A549 (cell line): ENCODE data around the gene VAPA. TPM values are rescaled to one million over a fixed set of nuclear protein-coding genes. Genes with fewer than 3 reads are reported as not detected.
A peak's percentile ranks its signal among the peaks of the same experiment; 100 is the strongest.

ENCODE experiments used
- ATAC-seq, 2 experiments: fragments of 200-7000 bp in 1 of 2; fragments of >200 bp in 1 of 2; cut with Nextera tagmentation in 1 of 2; cut with Tn5 transposase in 1 of 2; 3 replicates each; pipeline versions ENCODE4 v1.8.0 to v1.9.1; 2018 to 2020; ENCODE audit warnings: mild to moderate bottlenecking in 1 of 2, moderate library complexity in 1 of 2
- CTCF ChIA-PET: fragments of 300-600 bp; sonication (Branson Sonifier 250); formaldehyde crosslinking; extraction: SDS; loops from one replicate; lab custom pipeline; 2021; ENCODE audit warnings: antibody characterized with exemption, inconsistent platforms; lab: Yijun Ruan, JAX
- POLR2A ChIA-PET: fragments of 350-600 bp; formaldehyde crosslinking; extraction: SDS; loops from one replicate; lab custom pipeline; 2021; ENCODE audit warnings: antibody characterized with exemption, inconsistent platforms; lab: Yijun Ruan, JAX
- DNase-seq, 2 experiments: peaks; one replicate each; pipeline versions ENCODE4 v3.0.0 to v3.0.0-alpha.2; 2011 to 2016; ENCODE audit warnings: low read depth in 1 of 2, low spot score in 1 of 2
- FAIRE-seq: peaks from 2 replicates; lab custom pipeline; 2011; peaks lifted over from hg19 to GRCh38; lab: Jason Lieb, UNC
- H3K27ac ChIP-seq, 2 experiments: fragments of >200 bp; sonication (Bioruptor Twin); formaldehyde crosslinking; 3 replicates each; pipeline ENCODE4 v1.5.1; 2016 to 2017
- H3K4me1 ChIP-seq: fragments of >200 bp; sonication (Bioruptor Twin); formaldehyde crosslinking; 3 replicates; pipeline ENCODE4 v1.6.1; 2016
- H3K4me2 ChIP-seq: fragments of >200 bp; sonication (Bioruptor Twin); formaldehyde crosslinking; 3 replicates; pipeline ENCODE4 v1.6.1; 2016
- H3K4me3 ChIP-seq: fragments of >200 bp; sonication (Bioruptor Twin); formaldehyde crosslinking; 3 replicates; pipeline ENCODE4 v1.5.1; 2016
- H3K9me3 ChIP-seq: fragments of >200 bp; sonication (Bioruptor Twin); formaldehyde crosslinking; 3 replicates; pipeline ENCODE4 v1.6.1; 2016
- BCL3 ChIP-seq: fragments of >200 bp; sonication (Bioruptor Twin); formaldehyde crosslinking; IDR thresholded peaks from 3 replicates; pipeline ENCODE4 v1.6.1; 2016
- CBX2 ChIP-seq: fragments of 200-600 bp; sonication (generic); IDR thresholded peaks from 2 replicates; pipeline ENCODE4 v1.6.1; 2016; ENCODE audit warnings: low read depth, mild to moderate bottlenecking, borderline replicate concordance
- CBX8 ChIP-seq: fragments of 200-600 bp; sonication (generic); IDR thresholded peaks from 2 replicates; pipeline ENCODE4 v1.6.1; 2016
- CHD4 ChIP-seq: fragments of 200-600 bp; sonication (generic); IDR thresholded peaks from 2 replicates; pipeline ENCODE4 v1.6.1; 2016; ENCODE audit warnings: antibody characterized with exemption, mild to moderate bottlenecking, borderline replicate concordance
- EHMT2 ChIP-seq: fragments of 200-600 bp; sonication (generic); IDR thresholded peaks from 2 replicates; pipeline ENCODE4 v1.6.1; 2016; ENCODE audit warnings: antibody characterized with exemption, low read depth, mild to moderate bottlenecking, moderate library complexity
- FOSL2 ChIP-seq, 2 experiments: fragments of 450-650 bp in 1 of 2; fragments of >200 bp in 1 of 2; sonication (Bioruptor Twin) in 1 of 2; formaldehyde crosslinking; IDR thresholded peaks; 2 replicates each; pipeline versions ENCODE4 v1.5.0 to v1.6.1; 2016 to 2020; ENCODE audit warnings: mild to moderate bottlenecking in 1 of 2, moderate library complexity in 1 of 2
- FOXS1 ChIP-seq: fragments of 250-450 bp; sonication (Bioruptor Pico); IDR thresholded peaks from 2 replicates; pipeline ENCODE4 v1.5.0; 2020; ENCODE audit warnings: mild to moderate bottlenecking, moderate library complexity
- GATA3 ChIP-seq: IDR thresholded peaks from 2 replicates; pipeline ENCODE4 v1.6.1; 2012; ENCODE audit warnings: borderline replicate concordance
- HES2 ChIP-seq: fragments of >200 bp; sonication (Bioruptor Twin); formaldehyde crosslinking; IDR thresholded peaks from 2 replicates; pipeline ENCODE4 v1.6.1; 2016
- HEYL ChIP-seq: fragments of 250-450 bp; sonication (Bioruptor Pico); IDR thresholded peaks from 2 replicates; pipeline ENCODE4 v1.8.0; 2021; ENCODE audit warnings: mild to moderate bottlenecking, moderate library complexity
- HMGXB4 ChIP-seq: fragments of 250-450 bp; sonication (Bioruptor Pico); IDR thresholded peaks from 2 replicates; pipeline ENCODE4 v1.5.0; 2021; ENCODE audit warnings: mild to moderate bottlenecking, moderate library complexity, borderline replicate concordance
- HOXA7 ChIP-seq: fragments of 250-450 bp; sonication (Bioruptor Pico); IDR thresholded peaks from 2 replicates; pipeline ENCODE4 v1.5.0; 2020; ENCODE audit warnings: mild to moderate bottlenecking, moderate library complexity
- HOXB13 ChIP-seq: fragments of 250-450 bp; sonication (Bioruptor Pico); IDR thresholded peaks from 2 replicates; pipeline ENCODE4 v1.5.0; 2020; ENCODE audit warnings: low read depth, mild to moderate bottlenecking, moderate library complexity
- JUNB ChIP-seq: fragments of >200 bp; sonication (Bioruptor Twin); formaldehyde crosslinking; IDR thresholded peaks from 2 replicates; pipeline ENCODE4 v1.6.1; 2016
- KDM1A ChIP-seq: fragments of 200-600 bp; sonication (generic); IDR thresholded peaks from 2 replicates; pipeline ENCODE4 v1.6.1; 2016; ENCODE audit warnings: low read depth, mild to moderate bottlenecking
- MAX ChIP-seq: IDR thresholded peaks from 2 replicates; pipeline ENCODE4 v1.6.1; 2012
- MAZ ChIP-seq: fragments of 150-350 bp; IDR thresholded peaks from 2 replicates; pipeline ENCODE4 v1.6.1; 2014; ENCODE audit warnings: antibody characterized with exemption, low read depth, low read length, borderline replicate concordance
- MYC ChIP-seq: IDR thresholded peaks from 2 replicates; pipeline ENCODE4 v1.6.1; 2012; ENCODE audit warnings: mild to moderate bottlenecking, inconsistent platforms, low read length, improper control_type of control experiment, borderline replicate concordance
- NPAS2 ChIP-seq: fragments of 250-450 bp; sonication (Bioruptor Pico); IDR thresholded peaks from 2 replicates; pipeline ENCODE4 v1.8.0; 2022; ENCODE audit warnings: mild to moderate bottlenecking, moderate library complexity, borderline replicate concordance
- PHF8 ChIP-seq: fragments of 200-600 bp; sonication (generic); IDR thresholded peaks from 2 replicates; pipeline ENCODE4 v1.6.1; 2016; ENCODE audit warnings: low read depth, mild to moderate bottlenecking, antibody characterized with exemption, moderate library complexity, borderline replicate concordance
- POLR2AphosphoS2 ChIP-seq: conservative IDR thresholded peaks from 2 replicates; pipeline ENCODE4 v1.6.1; 2012; ENCODE audit warnings: low read length, improper control_type of control experiment, inconsistent platforms
- RFX5 ChIP-seq: fragments of 450-650 bp; IDR thresholded peaks from 2 replicates; pipeline ENCODE4 v1.7.1; 2014; ENCODE audit warnings: antibody characterized with exemption, mild to moderate bottlenecking, moderate library complexity
- RNF2 ChIP-seq: fragments of 200-600 bp; sonication (generic); IDR thresholded peaks from 2 replicates; pipeline ENCODE4 v1.6.1; 2016; ENCODE audit warnings: low read depth, mild to moderate bottlenecking, antibody characterized with exemption, moderate library complexity, borderline replicate concordance
- USF2 ChIP-seq: fragments of 450-650 bp; IDR thresholded peaks from 2 replicates; pipeline ENCODE4 v1.6.1; 2014; ENCODE audit warnings: antibody characterized with exemption
- ZFP36 ChIP-seq: fragments of 450-650 bp; IDR thresholded peaks from 2 replicates; pipeline ENCODE4 v1.6.1; 2014; ENCODE audit warnings: borderline replicate concordance; ENCODE audit not compliant: partially characterized antibody
- ZNF302 ChIP-seq: fragments of 250-450 bp; sonication (Bioruptor Pico); IDR thresholded peaks from 2 replicates; pipeline ENCODE4 v1.9.0; 2021; ENCODE audit warnings: inconsistent platforms, mild to moderate bottlenecking, moderate library complexity
- WGBS: methylation state at CpG from one replicate; pipeline ENCODE4 v1.1.6; 2017; ENCODE audit errors: missing lambda C conversion rate; 5-methylcytosine and 5-hydroxymethylcytosine counted together
- polyA plus RNA-seq, 4 experiments: library from polyadenylated mRNA; depleted of rRNA in 3 of 4; stranded (reverse); fragments of >200 nt; fragmentation: RNase III in 1 of 4; extraction: RNeasy Plus Mini Kit Qiagen cat#74134 plus additional on column Dnase treatment in 1 of 4; gene quantifications; 2 replicates in 3 of 4; 3 replicates in 1 of 4; pipeline ENCODE4 v1.2.3, GENCODE V29; 2011 to 2017

VAPA gene
- polyA plus RNA-seq, 2 of the 4 experiments (the other 2 are of a cell fraction) = 161 to 391 TPM

- no peak for DNase-seq
- WGBS = 6% methylated on average over 12 of the region's 12 CpGs
- Histone ChIP-seq H3K9me3 (no peaks in the 10 kb centered on the region), H3K4me1 (peaks cover 24% of the 10 kb centered on the region), H3K4me2 (peak overlapping the region; percentile 69), H3K27ac (peak overlapping the region; percentile 97 to 98), H3K4me3 (peak overlapping the region; percentile 93)
- FAIRE-seq = no peak
- CTCF ChIA-PET = interaction anchor here (1.4 kb wide), 1 partner anchor 38 kb away, joined by 9 read pairs; no protein-coding TSS in a partner anchor
- POLR2A ChIA-PET = interaction anchor here (0.6 to 2.4 kb wide), 8 partner anchors 12 to 170 kb away, joined by 3 to 10 read pairs (median 5); no protein-coding TSS in a partner anchor
- TF ChIP-seq KDM1A (no peak), HMGXB4 (no peak), MYC (no peak), CBX8 (no peak), RNF2 (no peak), RFX5 (no peak), ZNF302 (CRISPR knock-in tag) (no peak)
- peak; percentile 2 to 40; a peak in 3 of 6 replicates for ATAC-seq
These were observed 678 bp upstream of the VAPA start for GRCh38 chr18:9913151-9913525.

GRCh38 chr18:9914334-9914583, 443 bp downstream of the VAPA start:
- no CpG with 5 or more reads among the region's 35 CpGs for WGBS
- Histone ChIP-seq H3K4me3 (peak overlapping the region; percentile 93), H3K9me3 (no peaks in the 10 kb centered on the region), H3K4me1 (peaks cover 35% of the 10 kb centered on the region)
- no peak for FAIRE-seq
- TF ChIP-seq HES2 = no peak
- TF ChIP-seq RFX5 = no peak
- no peak for TF ChIP-seq CBX2
- TF ChIP-seq USF2 = no peak
- 0 out of 2 replicates have a peak, but pooled peaks have one; percentile 33 for TF ChIP-seq PHF8
- no peak for TF ChIP-seq EHMT2
- TF ChIP-seq BCL3 = 0 out of 3 replicates have a peak, but pooled peaks have one; percentile 7
- no peak for TF ChIP-seq ZFP36
- no peak for TF ChIP-seq HOXA7 (CRISPR knock-in tag)
- no peak for TF ChIP-seq HOXB13 (CRISPR knock-in tag)
- TF ChIP-seq, all 56 proteins: peak for 2
- Histone ChIP-seq H3K4me2 (peak overlapping the region; percentile 82; the same call in 1 of the 3 replicates), H3K27ac (peak overlapping the region; percentile 97 to 98)
- CTCF ChIA-PET = interaction anchor here (1.4 kb wide), 1 partner anchor 37 kb away, joined by 9 read pairs; no protein-coding TSS in a partner anchor
- DNase-seq (no peak), ATAC-seq (peak in 1 of 2 experiments; percentile 26; a peak in 4 of 6 replicates)
- POLR2A ChIA-PET = interaction anchor here (0.6 to 2.4 kb wide), 4 partner anchors 15 to 116 kb away, joined by 4 to 10 read pairs (median 6); no protein-coding TSS in a partner anchor

- peak; percentile 53 to 66 for ATAC-seq
- POLR2A ChIA-PET = interaction anchor here (0.9 to 2.4 kb wide), 2 partner anchors 45 to 86 kb away, joined by 3 to 10 read pairs; no protein-coding TSS in a partner anchor
- H3K4me2 ChIP-seq = peak overlapping the region; percentile 82
- TF ChIP-seq MAX (peak; percentile 45; the same call in 1 of the 2 replicates), GATA3 (no peak), MAZ (no peak), HEYL (CRISPR knock-in tag) (no peak), EHMT2 (no peak), HOXA7 (CRISPR knock-in tag) (no peak), CHD4 (no peak), RFX5 (no peak), CBX8 (no peak), FOXS1 (CRISPR knock-in tag) (no peak), FOSL2 (IDR thresholded peaks at IDR 0.05) (no peak), FOSL2 (CRISPR knock-in tag; IDR thresholded peaks at IDR 0.05) (peak; percentile 56; the same call in 1 of the 2 replicates), POLR2AphosphoS2 (no peak), NPAS2 (CRISPR knock-in tag) (no peak), ZFP36 (no peak), JUNB (no peak)
- TF ChIP-seq, all 56 proteins: peak for 2
- H3K4me3 ChIP-seq = peak overlapping the region; percentile 93
- peaks cover 40% of the 10 kb centered on the region for H3K4me1 ChIP-seq
- WGBS = 2% methylated on average over 29 of the region's 77 CpGs
- H3K27ac ChIP-seq = peak overlapping the region; percentile 97 to 98
- FAIRE-seq = no peak
- H3K9me3 ChIP-seq = no peaks in the 10 kb centered on the region
- peak; percentile 42 to 76 for DNase-seq
- CTCF ChIA-PET = interaction anchor here (0.8 to 1.5 kb wide), 8 partner anchors 12 to 204 kb away, joined by 3 to 9 read pairs (median 3); no protein-coding TSS in a partner anchor
These were observed 921 bp downstream of the VAPA start for GRCh38 chr18:9914584-9915290.
